GM12875 (cell line): ENCODE measurements around the gene SLC25A25.
A peak's percentile ranks its signal among the peaks of the same experiment; 100 is the strongest.
"Not testable (repeated sequence)": the region's sequence is repeated elsewhere in the genome, so short reads cannot be mapped to it uniquely, and the experiment has no call there.

Experiments
- H3K4me3 ChIP-seq: one replicate; pipeline ENCODE4 v1.5.1; 2011; ENCODE audit warnings: low read depth, low read length, control low read depth
- TF ChIP-seq, protein P1 (sequence below): IDR thresholded peaks from 2 replicates; pipeline ENCODE4 v1.5.1; 2011; ENCODE audit warnings: low read depth, mild to moderate bottlenecking, control low read depth, inconsistent platforms, low read length, moderate library complexity, borderline replicate concordance; ENCODE audit not compliant: insufficient read depth

Gene SLC25A25

DNA sequence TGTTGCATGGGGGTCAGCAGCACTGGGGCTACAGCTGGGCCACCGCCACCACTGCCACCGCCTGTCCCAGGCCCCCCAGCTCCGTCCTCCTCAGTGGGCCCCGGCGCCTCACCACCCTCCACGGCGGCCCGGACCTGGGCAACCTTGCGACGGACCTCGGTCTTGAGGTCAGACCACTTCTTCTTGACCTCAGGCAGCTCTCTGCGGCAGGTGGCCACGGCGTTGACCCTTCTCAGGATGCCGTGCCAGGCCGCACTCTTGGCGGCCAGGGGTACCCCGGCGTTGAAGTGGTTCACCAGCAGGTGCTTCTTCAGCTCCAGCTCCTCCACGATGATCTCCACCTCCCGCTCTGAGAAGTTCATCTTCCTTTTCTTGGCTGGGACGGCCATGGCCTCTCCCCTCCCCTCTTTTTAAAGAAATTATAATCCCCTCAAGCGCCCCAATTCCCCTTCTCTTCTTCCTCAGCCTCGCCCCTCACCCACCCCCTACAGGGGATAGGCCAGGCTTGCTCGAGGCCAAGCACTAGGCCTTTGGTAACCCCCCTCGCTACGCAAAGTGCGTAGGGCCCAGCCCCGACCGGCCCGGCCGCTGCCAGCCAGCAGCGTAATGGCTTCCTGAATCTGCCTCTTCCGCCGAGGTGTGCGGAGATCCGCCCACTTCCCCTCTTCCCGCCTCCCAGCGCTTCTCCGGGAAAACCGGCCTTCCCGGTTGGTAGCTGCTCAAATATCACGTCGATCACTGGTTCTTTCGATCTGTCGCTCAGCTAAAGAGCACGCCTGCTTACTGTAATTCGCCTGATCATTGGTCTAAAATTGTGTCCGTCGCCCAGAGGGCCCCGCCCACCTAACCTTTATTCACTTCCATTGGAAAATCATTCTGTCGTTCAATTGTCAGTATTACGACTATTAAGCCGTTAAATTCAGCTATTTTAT lies 1.1 kb upstream of the SLC25A25 start, which contains the start of gene NAIF1:
Gene NAIF1 (minus strand): TSS at position 608 of the 932 bp plus-strand sequence. CDS start 219 bp downstream, at position 389.
- peak within 1 kb of the TSS; percentile 87 for H3K4me3 ChIP-seq
- TF ChIP-seq, protein P1, sequence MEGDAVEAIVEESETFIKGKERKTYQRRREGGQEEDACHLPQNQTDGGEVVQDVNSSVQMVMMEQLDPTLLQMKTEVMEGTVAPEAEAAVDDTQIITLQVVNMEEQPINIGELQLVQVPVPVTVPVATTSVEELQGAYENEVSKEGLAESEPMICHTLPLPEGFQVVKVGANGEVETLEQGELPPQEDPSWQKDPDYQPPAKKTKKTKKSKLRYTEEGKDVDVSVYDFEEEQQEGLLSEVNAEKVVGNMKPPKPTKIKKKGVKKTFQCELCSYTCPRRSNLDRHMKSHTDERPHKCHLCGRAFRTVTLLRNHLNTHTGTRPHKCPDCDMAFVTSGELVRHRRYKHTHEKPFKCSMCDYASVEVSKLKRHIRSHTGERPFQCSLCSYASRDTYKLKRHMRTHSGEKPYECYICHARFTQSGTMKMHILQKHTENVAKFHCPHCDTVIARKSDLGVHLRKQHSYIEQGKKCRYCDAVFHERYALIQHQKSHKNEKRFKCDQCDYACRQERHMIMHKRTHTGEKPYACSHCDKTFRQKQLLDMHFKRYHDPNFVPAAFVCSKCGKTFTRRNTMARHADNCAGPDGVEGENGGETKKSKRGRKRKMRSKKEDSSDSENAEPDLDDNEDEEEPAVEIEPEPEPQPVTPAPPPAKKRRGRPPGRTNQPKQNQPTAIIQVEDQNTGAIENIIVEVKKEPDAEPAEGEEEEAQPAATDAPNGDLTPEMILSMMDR = no peak

DNA sequence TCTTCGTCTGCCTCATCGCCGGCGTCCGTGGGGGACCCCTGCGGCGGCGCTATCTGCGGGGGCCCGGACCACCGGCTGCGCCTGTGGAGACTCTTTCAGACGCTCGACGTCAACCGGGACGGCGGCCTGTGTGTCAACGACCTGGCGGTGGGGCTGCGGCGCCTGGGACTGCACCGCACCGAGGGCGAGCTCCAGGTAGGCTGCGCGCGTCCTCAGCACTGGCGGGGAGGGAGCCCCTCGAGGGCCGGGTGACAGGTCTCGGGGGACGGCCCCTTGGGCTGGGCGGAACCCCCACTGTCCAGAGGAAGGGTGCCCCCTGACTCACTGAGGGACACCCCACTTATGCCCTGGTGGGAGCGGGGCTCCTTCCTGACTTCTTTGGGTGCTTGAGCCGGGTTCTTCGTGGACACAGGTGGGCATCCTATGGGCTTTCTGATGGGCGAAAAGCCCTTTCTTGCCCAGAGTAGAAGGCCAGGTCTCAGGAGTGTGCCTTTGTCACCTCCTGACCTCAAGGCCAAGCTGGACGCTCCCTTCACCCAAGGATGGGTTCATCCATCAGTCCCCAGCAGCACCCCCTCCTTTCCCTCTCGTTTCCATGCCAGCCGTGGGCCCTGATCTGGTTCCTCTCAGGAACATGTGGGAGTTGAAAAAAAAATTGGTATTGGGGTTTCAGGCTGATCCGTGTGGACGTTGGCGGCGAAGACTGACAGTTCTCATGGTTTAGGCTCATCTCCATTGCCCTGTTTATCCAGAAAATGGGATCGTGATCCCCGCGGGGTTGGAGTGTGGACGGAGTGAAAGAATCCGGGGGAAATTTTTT lies 564 bp downstream of the SLC25A25 start:
- peak overlapping the region; percentile 87 for H3K4me3 ChIP-seq
- TF ChIP-seq, protein P1 = no peak

DNA sequence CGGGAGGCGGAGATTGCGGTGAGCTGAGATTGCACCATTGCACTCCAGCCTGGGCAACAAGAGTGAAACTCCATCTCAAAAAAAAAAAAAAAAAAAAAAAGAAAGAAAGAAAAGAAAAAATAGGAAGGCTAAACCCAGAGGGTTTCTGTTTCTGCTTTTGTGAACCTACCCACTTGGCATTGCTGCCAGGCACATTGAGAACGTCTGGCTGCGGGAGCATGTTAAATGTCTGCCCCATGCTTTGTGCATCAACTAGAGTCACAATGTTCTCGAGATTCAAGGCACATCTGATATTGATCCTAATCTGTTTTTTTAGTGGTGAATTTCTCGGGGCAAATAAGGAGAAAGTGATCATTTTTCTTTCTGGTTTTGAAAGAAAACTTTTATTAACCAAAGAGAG lies 2.8 kb downstream of the SLC25A25 start:
- TF ChIP-seq, protein P1 = no peak
- no peak overlapping the region for H3K4me3 ChIP-seq

DNA sequence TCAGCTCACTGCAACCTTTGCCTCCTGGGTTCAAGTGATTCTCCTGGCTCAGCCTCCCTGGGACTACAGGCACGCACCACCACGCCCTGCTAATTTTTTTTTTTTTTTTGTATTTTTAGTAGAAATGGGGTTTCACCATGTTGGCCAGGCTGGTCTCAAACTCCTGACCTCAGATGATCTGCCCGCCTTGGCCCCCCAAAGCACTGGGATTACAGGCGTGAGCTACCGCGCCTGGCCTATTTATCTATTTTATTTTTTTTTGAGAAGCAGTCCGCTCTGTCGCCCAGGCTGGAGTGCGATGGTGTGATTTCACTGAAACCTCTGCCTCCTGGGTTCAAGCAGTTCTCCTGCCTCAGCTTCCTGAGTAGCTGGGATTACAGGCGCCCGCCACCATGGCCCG lies 3.4 kb downstream of the SLC25A25 start:
- H3K4me3 ChIP-seq = not testable (repeated sequence)

DNA sequence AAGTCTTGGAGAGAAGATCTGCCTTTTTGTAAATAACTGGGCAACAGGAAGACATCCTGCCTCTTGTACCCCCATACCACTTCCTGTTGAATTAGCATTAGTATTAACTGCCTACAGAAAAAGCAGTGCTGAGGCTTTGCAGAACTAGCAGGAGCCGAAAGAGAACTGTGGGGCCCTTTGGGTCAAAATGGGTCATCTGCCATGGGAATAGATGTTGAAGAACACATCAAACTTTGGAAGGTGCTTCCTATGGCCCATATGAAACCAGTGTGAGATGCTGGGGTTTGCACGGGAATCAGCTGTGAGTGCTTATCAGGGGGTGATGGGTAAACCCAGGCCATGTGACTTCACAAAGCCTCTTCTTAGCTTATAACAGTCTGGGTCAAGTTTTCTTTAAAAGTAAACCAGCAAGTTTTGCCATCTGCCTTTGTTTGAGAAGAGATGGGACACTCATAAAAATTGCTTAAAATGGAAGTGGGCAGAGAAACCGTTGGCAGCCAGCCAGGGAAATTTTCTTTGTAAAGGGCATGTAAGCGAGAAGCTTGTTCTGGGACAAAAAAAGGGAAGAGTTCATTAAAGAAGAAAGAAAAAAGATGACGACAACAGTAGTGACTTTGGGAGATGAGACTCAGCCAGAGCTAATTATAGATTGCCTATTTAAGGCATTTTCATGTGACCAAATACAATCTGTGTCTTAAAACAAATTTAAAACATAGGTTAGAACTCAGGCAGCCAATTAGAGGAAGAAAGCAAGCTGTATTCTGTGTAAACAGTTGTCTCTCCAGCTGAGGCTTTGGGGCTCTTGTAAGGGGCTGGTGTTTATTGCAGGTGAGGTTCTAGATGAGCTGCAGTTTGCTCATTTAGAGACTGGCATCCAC lies 4.4 kb downstream of the SLC25A25 start:
- no peak overlapping the region for H3K4me3 ChIP-seq
- TF ChIP-seq, protein P1 = no peak

DNA sequence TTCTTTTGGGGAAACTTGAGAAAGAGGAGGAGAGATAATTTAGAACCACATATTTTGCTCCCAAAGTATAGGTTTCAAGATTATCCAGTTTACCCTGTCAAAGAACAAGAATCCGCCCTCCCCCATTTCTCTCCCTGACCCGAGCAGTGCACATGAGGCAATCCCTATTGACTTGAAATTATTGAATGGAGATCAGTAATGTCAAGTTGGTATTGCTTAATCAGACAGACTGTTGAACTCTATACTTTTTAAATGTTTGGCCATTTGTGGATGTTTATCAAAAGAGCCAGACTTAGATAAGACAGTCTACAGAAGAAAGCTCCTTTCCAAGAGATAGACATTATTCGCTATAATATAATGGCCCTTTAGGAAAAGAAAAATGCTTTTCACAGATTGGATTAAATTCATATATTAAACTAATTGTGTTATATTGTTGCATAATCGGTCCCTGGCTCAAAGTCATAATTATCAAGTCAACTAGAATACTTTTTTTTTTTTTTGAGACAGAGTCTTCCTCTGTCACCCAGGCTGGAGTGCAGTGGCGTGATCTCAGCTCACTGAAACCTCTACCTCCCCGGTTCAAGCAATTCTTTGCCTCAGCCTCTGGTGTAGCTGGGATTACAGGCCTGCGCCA lies 5.3 kb downstream of the SLC25A25 start:
- TF ChIP-seq, protein P1 = no peak
- no peak overlapping the region for H3K4me3 ChIP-seq
